ENCODE data around the gene TP73.

GRCh38 chr1:3735027-3735681 lies 82.8 kb downstream of the TP73 start:
- no peak for TF ChIP-seq SUZ12 (IDR thresholded peaks at IDR 0.05)
- no peak for TF ChIP-seq SP1 (IDR thresholded peaks at IDR 0.05)
- no peak for TF ChIP-seq NFRKB (IDR thresholded peaks at IDR 0.05)
- TF ChIP-seq BHLHE40 (IDR thresholded peaks at IDR 0.05; ENCODE audit: borderline replicate concordance), result no peak
- no peak for TF ChIP-seq LEF1 (IDR thresholded peaks at IDR 0.05; ENCODE audit: borderline replicate concordance)

All from HEK293T (cell line).